K562 treated with DMSO at 1 percent for 24 hours (cell line): ENCODE results near the gene ZNF33A. TPM values are rescaled to one million over a fixed set of nuclear protein-coding genes. Genes with fewer than 3 reads are reported as not detected.

Experiments used
- total RNA-seq: library from RNA; unstranded; fragments of 300-600 nt; gene quantifications from 2 replicates; pipeline ENCODE4 v1.2.3, GENCODE V29; 2022; ENCODE audit warnings: low read depth; ENCODE audit not compliant: insufficient read depth

The ZNF33A gene
- 5.0 and 5.7 TPM in 2 replicates for total RNA-seq

GRCh38 chr10:38010119-38010903, at the start of gene ZNF33A:
Gene ZNF33A (plus strand): TSS chr10:38010675. CDS start chr10:38012342, 1,667 bp downstream.

GRCh38 chr10:37976091-37976879, 34.2 kb upstream of the ZNF33A start, which contains the start of gene ZNF25:
Gene ZNF25 (minus strand): TSS chr10:37976647. CDS start chr10:37971722, 4,925 bp downstream.

DNA sequence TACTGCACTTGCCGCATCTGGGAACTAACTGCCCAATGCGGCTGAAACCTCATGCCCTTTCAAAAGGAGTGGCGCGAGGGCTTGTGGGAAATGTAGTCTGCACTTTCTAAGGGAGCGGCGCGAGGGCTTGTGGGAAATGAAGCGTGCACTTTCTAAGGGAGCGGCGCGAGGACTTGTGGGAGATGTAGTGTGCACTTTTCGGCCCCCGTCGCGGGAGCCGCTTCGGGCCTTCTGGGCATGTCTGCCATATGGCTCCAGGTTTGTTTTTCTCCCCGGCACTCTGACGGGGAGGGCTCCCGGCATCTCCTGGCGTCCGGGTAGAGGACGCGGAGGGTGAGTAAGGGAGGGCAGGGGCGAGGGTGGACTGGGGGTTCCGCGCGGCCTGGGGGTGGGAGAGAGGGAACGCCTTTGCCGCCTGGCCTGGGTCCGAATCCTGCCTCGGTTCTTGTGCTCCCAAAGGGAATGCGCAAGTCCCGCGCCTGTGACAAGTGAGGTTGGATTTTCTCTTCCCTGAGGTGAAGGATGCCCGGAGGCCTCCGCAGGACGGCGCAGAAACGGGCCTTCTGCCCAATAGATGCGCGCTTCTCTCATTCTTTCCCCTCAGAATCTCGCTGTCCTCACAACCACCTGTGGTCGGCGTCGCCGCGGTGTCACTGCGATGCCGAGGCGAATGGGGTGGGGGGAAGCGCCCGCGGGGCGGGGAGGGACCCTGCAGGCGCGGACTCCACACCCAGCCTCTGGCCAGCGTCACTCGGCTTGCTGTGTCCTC, 83.9 kb downstream of the ZNF33A start, which contains the start of gene ZNF37A:
TSS of gene ZNF37A (plus strand) at position 180 of the 769 bp plus-strand sequence. CDS start 2,281 bp downstream, outside the sequence.

Other genes with a start within 250 kb of the ZNF33A start
- gene ZNF248, start 153.1 kb upstream of the ZNF33A start, total RNA-seq = 7.3 and 8.6 TPM in 2 replicates
- gene ZNF25, start 34.0 kb upstream of the ZNF33A start, total RNA-seq = 0.42 and 0.71 TPM in 2 replicates
- 7.5 and 10.4 TPM in 2 replicates for gene ZNF37A, start 83.7 kb downstream of the ZNF33A start, total RNA-seq